ENCODE data around the gene C7orf57.

The C7orf57 gene

GRCh38 chr7:48042636-48043035, 7.3 kb downstream of the C7orf57 start:
- Mint-ChIP-seq H3K9me3 (no peaks in the 10 kb centered on the region), H3K4me3 (no peak overlapping the region), H3K27me3 (no peaks in the 10 kb centered on the region), H3K36me3 (ENCODE audit: insufficient read depth) (peaks cover 5% of the 10 kb centered on the region), H3K4me1 (ENCODE audit: low read depth in 2 of 2) (peaks cover 17 to 24% of the 10 kb centered on the region in 2 donors), H3K27ac (peak overlapping the region in 1 of 2 donors; percentile 19)
- DNase-seq (no peak), ATAC-seq (replicated peaks) (no peak)

DNA sequence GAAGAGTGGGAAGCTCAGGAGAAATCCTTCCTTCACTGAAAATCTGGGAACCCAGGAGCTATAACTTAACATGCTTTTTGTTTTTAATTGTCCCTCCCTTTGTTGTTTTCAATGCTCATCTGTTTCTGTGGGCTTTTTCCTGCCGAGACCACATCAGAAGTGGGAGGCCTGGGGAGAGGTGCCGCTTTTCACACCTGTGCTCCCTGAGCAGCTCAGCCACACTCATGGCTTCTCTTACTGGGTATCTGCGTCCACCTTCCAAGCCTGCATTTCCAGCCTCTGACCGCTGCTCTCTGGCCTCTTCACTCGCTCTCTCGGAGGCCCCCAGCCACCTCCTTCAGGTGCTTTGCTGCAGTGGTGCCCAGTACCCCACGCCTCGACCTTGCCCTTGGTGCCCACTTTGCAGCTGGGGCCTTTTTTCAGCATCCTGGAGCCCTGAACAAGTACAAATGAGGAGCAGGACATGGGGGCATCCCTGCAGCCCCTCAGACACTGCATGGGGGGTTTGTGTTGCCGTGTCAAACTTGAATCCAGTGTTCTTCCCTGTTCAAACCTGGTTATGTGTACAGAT, 9.9 kb downstream of the C7orf57 start:
- DNase-seq (peak; percentile 18 to 37 (median 23)), ATAC-seq (replicated peaks) (peak; percentile 89)
- Mint-ChIP-seq H3K27ac (peak overlapping the region in 1 of 2 donors; percentile 13), H3K9me3 (no peaks in the 10 kb centered on the region), H3K27me3 (no peaks in the 10 kb centered on the region), H3K36me3 (ENCODE audit: insufficient read depth) (peaks cover 5% of the 10 kb centered on the region), H3K4me1 (ENCODE audit: low read depth in 2 of 2) (peaks cover 17 to 34% of the 10 kb centered on the region in 2 donors), H3K4me3 (peak overlapping the region; percentile 65)

DNA sequence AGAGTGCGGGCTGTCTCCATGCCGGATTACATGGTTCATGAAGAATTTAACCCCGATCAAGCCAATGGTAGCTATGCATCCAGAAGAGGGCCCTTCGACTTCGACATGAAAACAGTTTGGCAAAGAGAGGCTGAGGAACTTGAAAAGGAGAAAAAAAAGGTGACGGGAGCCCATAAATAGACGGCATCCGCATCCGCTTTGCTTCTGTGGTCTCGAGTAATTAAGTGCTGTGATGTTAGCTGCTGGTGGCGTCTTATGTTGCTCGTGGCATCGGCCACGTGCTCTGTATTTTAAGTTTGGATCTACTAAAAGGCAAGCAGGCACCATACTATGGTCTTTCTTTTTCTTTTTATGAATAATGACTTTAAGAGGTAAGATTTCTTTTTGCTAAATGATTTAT, 11.1 kb downstream of the C7orf57 start:
- peak overlapping the region; percentile 6 to 39 for H3K4me3 Mint-ChIP-seq
- DNase-seq (peak in 1 of 3 experiments; percentile 11), ATAC-seq (replicated peaks) (peak; percentile 54)

DNA sequence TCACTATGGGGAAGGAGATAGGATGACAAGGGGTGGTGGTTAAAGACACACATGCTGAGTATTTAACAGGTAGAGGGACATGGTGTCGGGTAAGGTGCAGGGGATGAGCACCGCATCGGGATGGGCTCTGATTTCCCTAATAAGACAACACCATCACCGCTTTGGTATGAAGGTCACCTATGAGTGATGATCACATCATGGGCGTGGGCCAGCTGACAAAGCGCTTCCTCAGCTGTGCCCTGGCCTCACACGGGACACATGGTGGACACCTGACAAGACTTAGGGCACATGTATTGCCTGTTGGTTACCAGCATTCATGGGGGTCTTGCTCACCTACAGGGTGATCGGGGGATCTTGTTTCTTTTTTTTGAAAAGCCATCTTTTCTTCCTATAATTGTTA, 12.8 kb downstream of the C7orf57 start:
- ATAC-seq (replicated peaks) (no peak), DNase-seq (no peak)
- Mint-ChIP-seq H3K4me1 (ENCODE audit: low read depth in 2 of 2) (peaks cover 22 to 31% of the 10 kb centered on the region in 2 donors), H3K9me3 (no peaks in the 10 kb centered on the region), H3K4me3 (no peak overlapping the region), H3K27me3 (no peaks in the 10 kb centered on the region), H3K27ac (no peak overlapping the region), H3K36me3 (ENCODE audit: insufficient read depth) (peaks cover 5% of the 10 kb centered on the region)

More for the DNA sequence above, 11.1 kb downstream of the C7orf57 start:
- H3K27ac Mint-ChIP-seq, result peak overlapping the region; percentile 15 to 79
- peaks cover 17 to 33% of the 10 kb centered on the region in 2 donors for H3K4me1 Mint-ChIP-seq (ENCODE audit: low read depth in 2 of 2)
- no peaks in the 10 kb centered on the region for H3K9me3 Mint-ChIP-seq
- peaks cover 5% of the 10 kb centered on the region for H3K36me3 Mint-ChIP-seq (ENCODE audit: insufficient read depth)
- H3K27me3 Mint-ChIP-seq, result no peaks in the 10 kb centered on the region

DNA sequence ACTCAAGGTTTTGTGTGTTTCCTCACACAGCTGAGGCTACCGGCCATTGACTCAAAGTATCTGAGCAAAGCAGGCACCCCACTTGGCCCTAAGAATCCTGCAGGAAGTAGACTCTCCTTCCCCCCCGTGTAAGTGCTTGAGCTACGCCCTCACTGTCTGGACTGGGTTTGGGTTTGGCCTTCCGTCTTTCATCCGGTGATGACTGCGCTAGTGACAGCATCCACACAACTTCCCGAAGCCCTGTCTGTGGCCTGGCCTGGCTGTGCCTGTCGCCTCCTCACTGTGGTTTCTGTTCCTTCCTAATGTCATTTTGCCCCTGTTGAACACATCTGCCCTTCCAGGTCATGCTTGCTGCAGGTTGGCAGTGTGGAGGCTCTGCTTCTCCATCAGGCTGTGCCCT, 14.5 kb downstream of the C7orf57 start:
- H3K36me3 Mint-ChIP-seq (ENCODE audit: insufficient read depth), result peaks cover 4% of the 10 kb centered on the region
- ATAC-seq (replicated peaks), result peak; percentile 51
- no peak for DNase-seq
- no peaks in the 10 kb centered on the region for H3K9me3 Mint-ChIP-seq
- no peak overlapping the region for H3K27ac Mint-ChIP-seq
- no peak overlapping the region for H3K4me3 Mint-ChIP-seq
- peaks cover 20 to 28% of the 10 kb centered on the region in 2 donors for H3K4me1 Mint-ChIP-seq (ENCODE audit: low read depth in 2 of 2)
- no peaks in the 10 kb centered on the region for H3K27me3 Mint-ChIP-seq

- Mint-ChIP-seq H3K9me3 (peaks cover 0 to 2% of the 10 kb centered on the region in 2 donors), H3K36me3 (ENCODE audit: insufficient read depth) (no peaks in the 10 kb centered on the region), H3K4me1 (ENCODE audit: low read depth in 2 of 2) (peaks cover 6 to 12% of the 10 kb centered on the region in 2 donors), H3K4me3 (no peak overlapping the region), H3K27ac (peak overlapping the region in 1 of 2 donors; percentile 9), H3K27me3 (no peaks in the 10 kb centered on the region)
- DNase-seq (no peak), ATAC-seq (replicated peaks) (peak; percentile 62)
Observed at GRCh38 chr7:48052748-48053147, 17.4 kb downstream of the C7orf57 start.

GRCh38 chr7:48053736-48054135, 18.4 kb downstream of the C7orf57 start:
- DNase-seq (no peak), ATAC-seq (replicated peaks) (no peak)
- H3K4me3 Mint-ChIP-seq, result no peak overlapping the region
- no peaks in the 10 kb centered on the region for H3K27me3 Mint-ChIP-seq
- peaks cover 0 to 2% of the 10 kb centered on the region in 2 donors for H3K9me3 Mint-ChIP-seq
- no peaks in the 10 kb centered on the region for H3K36me3 Mint-ChIP-seq (ENCODE audit: insufficient read depth)
- no peak overlapping the region for H3K27ac Mint-ChIP-seq
- peaks cover 6 to 12% of the 10 kb centered on the region in 2 donors for H3K4me1 Mint-ChIP-seq (ENCODE audit: low read depth in 2 of 2)

DNA sequence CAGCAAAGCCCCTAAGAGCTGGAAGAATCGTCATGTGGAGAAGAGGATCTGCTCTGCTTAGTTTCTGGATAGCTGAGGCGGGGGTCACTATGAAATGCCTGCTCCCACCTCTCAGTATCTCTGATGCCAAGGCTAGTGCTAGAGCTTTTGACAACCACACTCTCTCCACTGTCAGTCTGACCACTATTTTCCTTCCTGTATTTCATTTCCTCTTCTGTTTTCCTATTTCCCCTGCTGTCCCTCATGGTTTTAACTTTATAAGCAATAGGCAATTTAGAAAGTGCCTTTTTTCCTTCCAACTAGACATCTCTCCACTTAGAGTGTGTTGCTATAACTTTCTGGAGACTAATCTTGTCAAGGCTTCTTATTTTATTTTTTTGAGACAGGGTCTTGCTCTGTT, 23.6 kb downstream of the C7orf57 start:
- ATAC-seq (replicated peaks), result no peak
- Mint-ChIP-seq H3K27ac (no peak overlapping the region), H3K4me3 (no peak overlapping the region), H3K4me1 (ENCODE audit: low read depth in 2 of 2) (peaks cover 4 to 6% of the 10 kb centered on the region in 2 donors), H3K27me3 (peaks cover 0 to 9% of the 10 kb centered on the region in 2 donors), H3K36me3 (ENCODE audit: insufficient read depth) (no peaks in the 10 kb centered on the region), H3K9me3 (peaks cover 0 to 4% of the 10 kb centered on the region in 2 donors)
- DNase-seq, result no peak

- Mint-ChIP-seq H3K9me3 (peaks cover 0 to 4% of the 10 kb centered on the region in 2 donors), H3K4me3 (no peak overlapping the region), H3K27ac (no peak overlapping the region), H3K27me3 (peaks cover 0 to 9% of the 10 kb centered on the region in 2 donors), H3K4me1 (ENCODE audit: low read depth in 2 of 2) (peaks cover 4 to 6% of the 10 kb centered on the region in 2 donors), H3K36me3 (ENCODE audit: insufficient read depth) (no peaks in the 10 kb centered on the region)
- DNase-seq (no peak), ATAC-seq (replicated peaks) (no peak)
Observed at GRCh38 chr7:48059706-48060105, 24.4 kb downstream of the C7orf57 start.

DNA sequence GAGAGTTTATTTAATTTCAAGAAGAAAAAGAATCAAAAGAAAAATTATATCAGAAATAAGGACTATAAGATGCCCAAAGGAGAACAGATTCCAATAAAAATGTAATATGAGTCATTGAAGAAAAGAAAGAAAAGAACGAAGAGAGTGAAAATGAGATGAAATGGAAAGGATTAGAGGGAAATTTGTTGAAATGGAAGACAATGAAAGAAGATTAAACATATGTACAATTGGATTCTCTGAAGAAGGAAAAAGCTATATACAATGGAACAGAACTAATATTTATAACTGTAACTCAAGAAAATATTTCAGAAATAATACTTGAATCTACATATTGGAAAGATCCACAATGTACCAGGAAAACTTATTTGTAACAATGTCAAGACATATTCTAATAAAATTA, 28.6 kb downstream of the C7orf57 start:
- no peak for ATAC-seq (replicated peaks)
- DNase-seq, result no peak
- peaks cover 3 to 5% of the 10 kb centered on the region in 2 donors for H3K4me1 Mint-ChIP-seq (ENCODE audit: low read depth in 2 of 2)
- H3K27me3 Mint-ChIP-seq, result peaks cover 0 to 9% of the 10 kb centered on the region in 2 donors
- H3K36me3 Mint-ChIP-seq (ENCODE audit: insufficient read depth), result no peaks in the 10 kb centered on the region
- no peak overlapping the region for H3K27ac Mint-ChIP-seq
- no peak overlapping the region for H3K4me3 Mint-ChIP-seq
- peaks cover 0 to 2% of the 10 kb centered on the region in 2 donors for H3K9me3 Mint-ChIP-seq

DNA sequence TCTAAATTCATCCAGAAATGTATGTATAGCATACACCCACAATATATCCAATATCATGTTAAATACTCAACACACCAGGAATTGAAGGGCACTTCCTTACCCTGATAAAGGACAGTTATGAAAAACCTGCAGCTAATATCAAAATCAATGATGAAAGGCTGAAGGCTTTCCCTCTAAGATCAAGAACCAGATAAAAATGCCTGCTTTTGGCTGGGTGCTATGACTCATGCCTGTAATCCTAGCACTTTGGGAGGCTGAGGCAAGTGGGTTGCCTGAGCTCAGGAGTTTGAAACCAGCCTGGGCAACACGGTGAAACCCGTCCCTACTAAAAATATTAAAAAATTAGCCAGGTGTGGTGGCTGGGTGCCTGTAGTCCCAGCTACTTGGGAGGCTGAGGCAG, 32.1 kb downstream of the C7orf57 start:
- no peak for DNase-seq
- no peak overlapping the region for H3K4me3 Mint-ChIP-seq
- ATAC-seq (replicated peaks), result no peak
- H3K27ac Mint-ChIP-seq, result no peak overlapping the region
- H3K27me3 Mint-ChIP-seq, result peaks cover 0 to 5% of the 10 kb centered on the region in 2 donors
- peaks cover 0 to 2% of the 10 kb centered on the region in 2 donors for H3K9me3 Mint-ChIP-seq
- H3K36me3 Mint-ChIP-seq (ENCODE audit: insufficient read depth), result no peaks in the 10 kb centered on the region
- H3K4me1 Mint-ChIP-seq (ENCODE audit: low read depth in 2 of 2), result peaks cover 0 to 2% of the 10 kb centered on the region in 2 donors

GRCh38 chr7:48074204-48074654, 38.9 kb downstream of the C7orf57 start:
- no peak for ATAC-seq (replicated peaks)
- no peak for DNase-seq
- no peaks in the 10 kb centered on the region for H3K4me1 Mint-ChIP-seq (ENCODE audit: low read depth in 2 of 2)
- H3K4me3 Mint-ChIP-seq, result no peak overlapping the region
- no peaks in the 10 kb centered on the region for H3K36me3 Mint-ChIP-seq (ENCODE audit: insufficient read depth)
- H3K9me3 Mint-ChIP-seq, result no peaks in the 10 kb centered on the region
- H3K27me3 Mint-ChIP-seq, result no peaks in the 10 kb centered on the region
- no peak overlapping the region for H3K27ac Mint-ChIP-seq

GRCh38 chr7:48077423-48077822, 42.1 kb downstream of the C7orf57 start:
- H3K9me3 Mint-ChIP-seq, result no peaks in the 10 kb centered on the region
- H3K36me3 Mint-ChIP-seq (ENCODE audit: insufficient read depth), result no peaks in the 10 kb centered on the region
- H3K27ac Mint-ChIP-seq, result no peak overlapping the region
- H3K27me3 Mint-ChIP-seq, result no peaks in the 10 kb centered on the region
- H3K4me3 Mint-ChIP-seq, result no peak overlapping the region
- peaks cover 0 to under 1% of the 10 kb centered on the region in 2 donors for H3K4me1 Mint-ChIP-seq (ENCODE audit: low read depth in 2 of 2)
- no peak for DNase-seq
- no peak for ATAC-seq (replicated peaks)

GRCh38 chr7:48078470-48078869, 43.1 kb downstream of the C7orf57 start:
- Mint-ChIP-seq H3K9me3 (no peaks in the 10 kb centered on the region), H3K27me3 (no peaks in the 10 kb centered on the region), H3K4me1 (ENCODE audit: low read depth in 2 of 2) (peaks cover 6 to 10% of the 10 kb centered on the region in 2 donors), H3K36me3 (ENCODE audit: insufficient read depth) (no peaks in the 10 kb centered on the region), H3K27ac (no peak overlapping the region), H3K4me3 (no peak overlapping the region)
- ATAC-seq (replicated peaks), result no peak
- DNase-seq, result no peak

All from effector memory CD8-positive, alpha-beta T cell (primary cell).